Naive thymus-derived CD4-positive, alpha-beta T cell (primary cell): Measurements from ENCODE around the gene CNP. TPM values are rescaled to one million over a fixed set of nuclear protein-coding genes. Genes with fewer than 3 reads are reported as not detected.

Experiments
- ATAC-seq: fragments of 150-1000 bp; cut with Tn5 transposase; 2 replicates; pipeline ENCODE4 v1.10.0; 2021; ENCODE audit warnings: mild to moderate bottlenecking, moderate library complexity
- CTCF ChIA-PET: fragments of 350-600 bp; sonication (Branson Sonifier 250); formaldehyde crosslinking; loops from one replicate; lab custom pipeline; 2021; ENCODE audit warnings: antibody characterized with exemption; lab: Charles Lee
- POLR2A ChIA-PET: fragments of 350-600 bp; sonication (Branson Sonifier 250); formaldehyde crosslinking; loops from one replicate; lab custom pipeline; 2021; ENCODE audit warnings: antibody characterized with exemption, inconsistent platforms; lab: Charles Lee
- DNase-seq, 9 donors: peaks; one replicate each; pipeline versions ENCODE4 v3.0.0 to v3.0.0-alpha.2; 2020 to 2022; ENCODE audit warnings: mixed read lengths in 1 of 9
- H3K27ac ChIP-seq: one replicate; pipeline ENCODE4 v1.7.0; 2013; ENCODE audit warnings: mild to moderate bottlenecking, low read depth, low read length, moderate library complexity
- H3K27me3 ChIP-seq, 2 donors: one replicate each; pipeline ENCODE4 v1.7.0; 2013; ENCODE audit warnings: low read length in 2 of 2, mild to moderate bottlenecking in 2 of 2, moderate library complexity in 2 of 2; ENCODE audit not compliant: control insufficient read depth in 2 of 2, insufficient read depth in 2 of 2
- H3K36me3 ChIP-seq, 3 experiments: 1 replicate in 2 of 3; 2 replicates in 1 of 3; pipeline ENCODE4 v1.7.0; 2013; ENCODE audit warnings: low read length in 3 of 3, mild to moderate bottlenecking in 3 of 3, moderate library complexity in 1 of 3; ENCODE audit not compliant: insufficient read depth in 3 of 3, control insufficient read depth in 2 of 3
- H3K4me1 ChIP-seq, 2 donors: one replicate each; pipeline ENCODE4 v1.7.0; 2013; ENCODE audit warnings: low read length in 2 of 2, mild to moderate bottlenecking in 2 of 2, moderate library complexity in 1 of 2; ENCODE audit not compliant: control insufficient read depth in 2 of 2, insufficient read depth in 2 of 2
- H3K4me3 ChIP-seq: 2 replicates; pipeline ENCODE4 v1.7.0; 2013; ENCODE audit warnings: mild to moderate bottlenecking, low read length
- H3K9me3 ChIP-seq, 3 experiments: 1 replicate in 2 of 3; 2 replicates in 1 of 3; pipeline ENCODE4 v1.7.0; 2013; ENCODE audit warnings: low read length in 3 of 3; ENCODE audit not compliant: control insufficient read depth in 2 of 3
- H3K27ac Mint-ChIP-seq, 9 donors: one replicate each; pipeline ENCODE4 v1.8.0; 2020 to 2022; ENCODE audit warnings: mixed read lengths in 9 of 9, mild to moderate bottlenecking in 8 of 9, moderate library complexity in 5 of 9, inconsistent platforms in 2 of 9
- H3K27me3 Mint-ChIP-seq, 5 donors: one replicate each; pipeline ENCODE4 v1.8.0; 2021 to 2022; ENCODE audit warnings: mixed read lengths in 5 of 5, mild to moderate bottlenecking in 1 of 5
- H3K36me3 Mint-ChIP-seq, 5 donors: one replicate each; pipeline ENCODE4 v1.8.0; 2020 to 2022; ENCODE audit warnings: mixed read lengths in 5 of 5, mild to moderate bottlenecking in 3 of 5, inconsistent platforms in 1 of 5
- H3K4me1 Mint-ChIP-seq, 7 donors: one replicate each; pipeline ENCODE4 v1.8.0; 2020 to 2022; ENCODE audit warnings: mixed read lengths in 7 of 7, mild to moderate bottlenecking in 3 of 7, inconsistent platforms in 1 of 7
- H3K4me3 Mint-ChIP-seq, 10 donors: one replicate each; pipeline ENCODE4 v1.8.0; 2020 to 2022; ENCODE audit warnings: mild to moderate bottlenecking in 10 of 10, mixed read lengths in 10 of 10, moderate library complexity in 6 of 10, inconsistent platforms in 2 of 10
- H3K9me3 Mint-ChIP-seq, 11 donors: one replicate each; pipeline ENCODE4 v1.8.0; 2020 to 2022; ENCODE audit warnings: mixed read lengths in 11 of 11, mild to moderate bottlenecking in 4 of 11, inconsistent platforms in 1 of 11, moderate library complexity in 1 of 11
- intact Hi-C, 2 donors: fragments of 100-400 bp; cut with micrococcal nuclease; formaldehyde crosslinking; loops; one replicate each; pipeline ENCODE4 v1.15.1; 2023
- polyA plus RNA-seq, 2 donors: library from polyadenylated mRNA; unstranded; fragments of 300-500 nt; fragmentation: Illumina TruSeq; gene quantifications; one replicate each; pipeline ENCODE4 v1.2.3, GENCODE V29; 2021
- total RNA-seq, 6 experiments: library from RNA in 5 of 6; stranded (reverse) in 5 of 6; gene quantifications; 1 replicate in 5 of 6; 2 replicates in 1 of 6; pipeline ENCODE4 v1.2.3 and lab custom pipeline; 2021 to 2026

The CNP gene
- total and polyA plus RNA-seq, 7 experiments from 2014 or later = 29.6 to 86.3 (median 32.5) TPM

DNA sequence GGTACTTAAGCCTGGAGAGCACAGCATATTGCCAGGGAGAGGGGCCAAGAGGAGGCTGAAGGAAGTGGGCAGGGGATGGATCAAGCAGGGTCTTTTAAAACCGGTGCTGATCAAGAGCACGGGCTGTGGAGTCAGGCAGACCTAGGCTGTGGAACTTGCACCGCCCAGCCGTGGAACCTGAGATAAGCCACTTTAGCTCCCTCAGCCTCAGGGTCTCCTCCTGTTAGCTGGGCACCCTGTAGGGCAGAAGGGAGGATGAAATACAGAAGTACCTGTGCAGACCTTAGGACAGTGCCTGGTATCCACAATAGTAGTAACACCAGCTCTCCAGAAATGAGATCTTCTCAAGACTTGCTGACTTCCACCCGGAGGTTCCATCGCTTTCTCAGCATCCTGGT, 26.9 kb upstream of the CNP start:
- intact Hi-C loops = no loop called here
- no peak overlapping the region for H3K4me3 Mint-ChIP-seq
- Histone ChIP-seq H3K27me3 (no peaks in the 10 kb centered on the region), H3K4me3 (no peak overlapping the region), H3K4me1 (no peaks in the 10 kb centered on the region), H3K27ac (no peak overlapping the region), H3K9me3 (no peaks in the 10 kb centered on the region), H3K36me3 (no peaks in the 10 kb centered on the region)
- ChIA-PET CTCF (interaction anchor here (0.9 kb wide), 1 partner anchor 26 kb away, joined by 4 read pairs; no protein-coding TSS in a partner anchor), POLR2A (no interaction called here)
- H3K4me1 Mint-ChIP-seq = peaks cover 0 to 1% (median 0%) of the 10 kb centered on the region in 7 donors
- H3K9me3 Mint-ChIP-seq = no peaks in the 10 kb centered on the region
- peaks cover 0 to 12% (median 3%) of the 10 kb centered on the region in 5 donors for H3K27me3 Mint-ChIP-seq
- no peak overlapping the region for H3K27ac Mint-ChIP-seq
- ATAC-seq = no peak
- no peak for DNase-seq
- no peaks in the 10 kb centered on the region for H3K36me3 Mint-ChIP-seq

DNA sequence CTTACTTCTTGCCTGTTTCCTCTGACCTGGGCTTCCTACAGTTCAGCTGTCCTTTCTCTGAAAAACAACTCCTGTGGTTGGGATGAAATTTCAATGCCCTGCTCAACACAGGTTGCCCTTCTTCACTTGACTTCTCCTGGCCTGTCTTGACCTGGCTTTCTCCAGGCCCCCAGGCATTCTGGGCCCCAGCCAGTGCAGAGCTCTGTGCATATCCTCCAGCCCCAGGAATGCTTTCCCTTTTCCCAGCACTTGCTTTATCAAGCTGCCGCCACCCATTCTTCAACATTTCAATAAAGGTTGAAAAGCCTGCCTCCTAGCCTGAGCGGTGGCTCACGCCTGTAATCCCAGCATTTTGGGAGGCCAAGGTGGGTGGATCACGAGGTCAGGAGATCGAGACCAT, 25.4 kb upstream of the CNP start:
- ChIA-PET CTCF (no interaction called here), POLR2A (no interaction called here)
- H3K4me3 Mint-ChIP-seq = no peak overlapping the region
- Histone ChIP-seq H3K4me3 (no peak overlapping the region), H3K36me3 (no peaks in the 10 kb centered on the region), H3K27me3 (no peaks in the 10 kb centered on the region), H3K4me1 (no peaks in the 10 kb centered on the region), H3K27ac (no peak overlapping the region), H3K9me3 (no peaks in the 10 kb centered on the region)
- peaks cover 0 to 12% (median 3%) of the 10 kb centered on the region in 5 donors for H3K27me3 Mint-ChIP-seq
- no peaks in the 10 kb centered on the region for H3K4me1 Mint-ChIP-seq
- no peaks in the 10 kb centered on the region for H3K36me3 Mint-ChIP-seq
- intact Hi-C loops = no loop called here
- DNase-seq (no peak), ATAC-seq (no peak)
- no peaks in the 10 kb centered on the region for H3K9me3 Mint-ChIP-seq
- H3K27ac Mint-ChIP-seq = peak overlapping the region in 1 of 9 donors; percentile 28

GRCh38 chr17:41942626-41943373, 23.8 kb upstream of the CNP start:
- CTCF ChIA-PET = interaction anchor here (0.6 kb wide), 1 partner anchor 1445 kb away, joined by 3 read pairs; no protein-coding TSS in a partner anchor

DNA sequence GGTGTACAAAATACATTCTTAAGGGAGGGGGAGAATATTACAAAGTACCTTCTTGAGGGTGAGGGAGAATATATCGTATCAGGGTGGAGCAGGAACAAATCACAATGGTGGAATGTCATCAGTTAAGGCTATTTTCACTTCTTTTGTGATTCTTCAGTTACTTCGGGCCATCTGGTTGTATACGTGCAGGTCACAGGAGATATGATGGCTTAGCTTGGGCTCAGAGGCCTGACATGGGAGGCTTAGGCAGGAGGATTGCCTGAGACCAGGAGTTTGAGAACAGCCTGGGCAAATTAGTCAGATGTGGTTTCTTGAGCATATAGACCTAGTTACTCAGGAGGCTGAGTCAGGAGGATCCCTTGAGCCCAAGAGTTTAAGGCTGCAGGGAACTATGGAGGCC, 23.1 kb upstream of the CNP start:
- Histone ChIP-seq H3K36me3 (no peaks in the 10 kb centered on the region), H3K4me3 (no peak overlapping the region), H3K4me1 (no peaks in the 10 kb centered on the region), H3K27me3 (no peaks in the 10 kb centered on the region), H3K27ac (no peak overlapping the region), H3K9me3 (no peaks in the 10 kb centered on the region)
- Mint-ChIP-seq H3K27ac (no peak overlapping the region), H3K4me1 (no peaks in the 10 kb centered on the region), H3K4me3 (no peak overlapping the region), H3K36me3 (no peaks in the 10 kb centered on the region), H3K9me3 (no peaks in the 10 kb centered on the region), H3K27me3 (peaks cover 0 to 12% (median 3%) of the 10 kb centered on the region in 5 donors)
- POLR2A ChIA-PET = no interaction called here
- CTCF ChIA-PET = no interaction called here
- intact Hi-C loops = no loop called here
- ATAC-seq (no peak), DNase-seq (no peak)

More at GRCh38 chr17:41942626-41943373, 23.8 kb upstream of the CNP start:
- no peak overlapping the region for H3K27ac Mint-ChIP-seq
- Histone ChIP-seq H3K27ac (no peak overlapping the region), H3K27me3 (no peaks in the 10 kb centered on the region), H3K4me1 (no peaks in the 10 kb centered on the region), H3K36me3 (no peaks in the 10 kb centered on the region), H3K4me3 (no peak overlapping the region), H3K9me3 (no peaks in the 10 kb centered on the region)
- no peak for DNase-seq
- peaks cover 0 to 12% (median 3%) of the 10 kb centered on the region in 5 donors for H3K27me3 Mint-ChIP-seq
- intact Hi-C loops = no loop called here
- no peaks in the 10 kb centered on the region for H3K36me3 Mint-ChIP-seq
- H3K4me1 Mint-ChIP-seq = no peaks in the 10 kb centered on the region
- no peaks in the 10 kb centered on the region for H3K9me3 Mint-ChIP-seq
- POLR2A ChIA-PET = interaction anchor here (0.6 kb wide), 1 partner anchor 621 kb away, joined by 5 read pairs; no protein-coding TSS in a partner anchor
- H3K4me3 Mint-ChIP-seq = no peak overlapping the region
- ATAC-seq = no peak

DNA sequence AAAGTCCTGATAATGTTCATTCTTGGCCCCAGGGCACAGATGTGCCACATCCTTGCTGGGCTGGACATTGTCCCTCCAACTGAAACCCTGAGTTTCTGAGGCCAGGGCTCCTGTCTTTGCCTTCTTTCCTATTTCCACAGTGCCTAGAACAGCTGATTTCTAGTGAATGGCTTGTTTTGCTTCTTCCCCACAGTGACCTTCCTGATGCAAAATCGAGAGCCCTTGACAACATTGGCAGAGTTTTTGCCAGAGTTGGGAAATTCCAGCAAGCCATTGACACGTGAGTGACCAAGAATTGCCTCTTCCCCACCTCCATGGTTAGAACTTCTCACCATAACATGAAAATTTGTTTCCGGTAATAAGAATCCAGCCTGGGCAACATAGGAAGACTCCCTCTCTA, 21.7 kb upstream of the CNP start:
- H3K4me1 Mint-ChIP-seq = no peaks in the 10 kb centered on the region
- peaks cover 0 to 12% (median 3%) of the 10 kb centered on the region in 5 donors for H3K27me3 Mint-ChIP-seq
- ChIA-PET CTCF (no interaction called here), POLR2A (interaction anchor here (0.6 kb wide), 1 partner anchor 10 kb away, joined by 3 read pairs; no protein-coding TSS in a partner anchor)
- no peak overlapping the region for H3K27ac ChIP-seq
- intact Hi-C loops = no loop called here
- H3K4me3 ChIP-seq = no peak overlapping the region
- H3K4me1 ChIP-seq = no peaks in the 10 kb centered on the region
- H3K9me3 Mint-ChIP-seq = no peaks in the 10 kb centered on the region
- ATAC-seq (no peak), DNase-seq (no peak)
- no peaks in the 10 kb centered on the region for H3K27me3 ChIP-seq
- no peak overlapping the region for H3K4me3 Mint-ChIP-seq
- H3K36me3 ChIP-seq = no peaks in the 10 kb centered on the region
- H3K36me3 Mint-ChIP-seq = no peaks in the 10 kb centered on the region
- H3K9me3 ChIP-seq = no peaks in the 10 kb centered on the region
- no peak overlapping the region for H3K27ac Mint-ChIP-seq

- Mint-ChIP-seq H3K4me3 (no peak overlapping the region), H3K36me3 (no peaks in the 10 kb centered on the region), H3K27me3 (no peaks in the 10 kb centered on the region), H3K27ac (no peak overlapping the region), H3K4me1 (no peaks in the 10 kb centered on the region), H3K9me3 (no peaks in the 10 kb centered on the region)
- H3K27ac ChIP-seq = no peak overlapping the region
- ChIA-PET CTCF (interaction anchor here (0.6 kb wide), 1 partner anchor 12 kb away, joined by 3 read pairs; no protein-coding TSS in a partner anchor), POLR2A (interaction anchor here (0.6 kb wide), 1 partner anchor 49 kb away, joined by 4 read pairs; no protein-coding TSS in a partner anchor)
- H3K27me3 ChIP-seq = no peaks in the 10 kb centered on the region
- no peaks in the 10 kb centered on the region for H3K4me1 ChIP-seq
- no peaks in the 10 kb centered on the region for H3K36me3 ChIP-seq
- no peak for ATAC-seq
- H3K9me3 ChIP-seq = no peaks in the 10 kb centered on the region
- DNase-seq = no peak
- intact Hi-C loops = no loop called here
- H3K4me3 ChIP-seq = no peak overlapping the region
Observed at GRCh38 chr17:41948762-41949460, 17.7 kb upstream of the CNP start.
